ENCODE results near the gene TNS3. TPM values are rescaled to one million over a fixed set of nuclear protein-coding genes. Genes with fewer than 3 reads are reported as not detected.

The TNS3 gene
- total RNA-seq, 1 experiment from 2014 or later, result 533 TPM

DNA sequence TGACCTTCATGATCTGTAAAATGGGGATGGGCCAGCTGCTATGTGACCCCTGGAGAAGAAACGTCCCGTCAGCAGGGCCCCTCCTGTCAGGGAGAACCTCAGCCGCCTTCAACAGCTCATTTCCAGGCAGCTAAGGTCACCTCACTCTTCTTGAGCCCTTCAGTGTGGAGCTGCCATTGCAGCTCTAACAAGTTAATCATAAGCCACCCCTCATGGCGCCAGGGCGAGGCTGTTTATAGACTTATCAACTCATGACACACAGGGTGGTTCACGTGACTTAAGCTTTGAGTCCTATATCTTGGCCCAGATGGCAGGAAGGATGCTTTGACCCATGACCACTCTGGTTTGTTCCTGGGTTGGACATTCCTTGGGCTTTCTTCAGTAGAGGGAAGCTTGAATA is 315.1 kb downstream of the TNS3 start:
- H3K36me3 ChIP-seq (ENCODE audit: control insufficient read depth, insufficient read depth, low read length), result no peaks in the 10 kb centered on the region
- H3K27ac ChIP-seq (ENCODE audit: low read length), result peak overlapping the region; percentile 39; the same call in 1 of the 2 replicates
- DNase-seq (ENCODE audit: low read depth, low spot score) (no peak), ATAC-seq (peak; percentile 4; the same call in 1 of the 2 replicates)
- ChIA-PET CTCF (interaction anchor here (0.6 to 1.3 kb wide), 5 partner anchors 13 to 725 kb away, joined by 3 to 6 read pairs (median 3); no protein-coding TSS in a partner anchor), POLR2A (interaction anchor here (0.5 kb wide), 1 partner anchor 315 kb away, joined by 7 read pairs; no protein-coding TSS in a partner anchor)
- in situ Hi-C loops (cut with HindIII; ENCODE audit: low pct_unique_long_range_greater_than_20kb, low sequenced_read_pairs), result no loop called here
- H3K4me1 ChIP-seq (ENCODE audit: control insufficient read depth, insufficient read depth, low read length), result peaks cover 5% of the 10 kb centered on the region; the same call in 1 of the 2 replicates
- BruUV-seq (replicated peaks), result no TSS peak
- no peaks in the 10 kb centered on the region; the same call in 1 of the 2 replicates for H3K9me3 ChIP-seq (ENCODE audit: control insufficient read depth, insufficient read depth, low read depth, low read length)
- TF ChIP-seq SIN3A (IDR thresholded peaks at IDR 0.05; ENCODE audit: borderline replicate concordance, insufficient read depth, low read depth, low read length), result no peak
- TF ChIP-seq CTCF (IDR thresholded peaks at IDR 0.05), result no peak
- no peak for TF ChIP-seq POLR2AphosphoS5 (IDR thresholded peaks at IDR 0.05; ENCODE audit: low read depth, low read length)
- TF ChIP-seq REST (IDR thresholded peaks at IDR 0.05; ENCODE audit: insufficient read depth in 1 of 2, low read depth in 2 of 2, low read length in 1 of 2), result no peak
- TF ChIP-seq TCF7L2 (IDR thresholded peaks at IDR 0.05; ENCODE audit: low read depth, low read length), result no peak
- H3K4me3 ChIP-seq (ENCODE audit: low read depth in 2 of 2, low read length in 2 of 2), result no peak overlapping the region
- no peaks in the 10 kb centered on the region for H3K27me3 ChIP-seq (ENCODE audit: control insufficient read depth, insufficient read depth, low read length)
- intact Hi-C loops (cut with micrococcal nuclease; ENCODE audit: unreplicated experiment), result loop anchor here (5.0 kb wide), 1 partner anchor 681 kb away; the partner anchor contains the start of gene PKD1L1

DNA sequence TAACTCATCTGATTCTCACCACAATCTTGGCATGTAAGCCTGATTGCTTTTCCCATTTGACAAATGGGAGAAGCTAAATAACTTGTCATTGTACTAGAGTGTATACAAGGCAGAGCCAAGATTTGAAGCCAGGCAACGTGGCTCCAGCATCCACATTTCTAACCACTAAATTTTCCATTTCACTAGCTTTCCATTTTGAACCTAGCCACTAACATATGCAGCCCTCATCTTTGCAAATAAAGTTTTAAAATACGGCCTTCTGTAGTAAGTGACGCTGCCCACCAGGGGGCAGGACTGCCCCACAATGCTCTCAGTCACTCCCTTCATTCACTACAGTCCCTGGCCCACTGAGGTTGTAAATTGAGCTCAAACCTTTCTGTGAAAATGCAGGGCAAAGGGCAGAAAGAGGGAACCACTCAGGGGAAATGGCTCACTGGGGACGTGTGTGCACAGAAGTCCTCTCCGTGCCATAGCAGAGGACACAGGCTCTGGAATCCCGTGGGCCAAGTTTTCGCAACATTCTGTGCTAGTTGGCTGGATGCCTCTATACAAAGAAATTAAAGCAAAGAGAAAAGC is 315.7 kb downstream of the TNS3 start:
- in situ Hi-C loops (cut with HindIII; ENCODE audit: low pct_unique_long_range_greater_than_20kb, low sequenced_read_pairs) (no loop called here), intact Hi-C loops (cut with micrococcal nuclease; ENCODE audit: unreplicated experiment) (loop anchor here (5.0 kb wide), 1 partner anchor 681 kb away; the partner anchor contains the start of gene PKD1L1)
- H3K9me3 ChIP-seq (ENCODE audit: control insufficient read depth, insufficient read depth, low read depth, low read length), result no peaks in the 10 kb centered on the region; the same call in 1 of the 2 replicates
- ChIA-PET CTCF (interaction anchor here (0.5 to 1.3 kb wide), 6 partner anchors 12 to 725 kb away, joined by 3 to 6 read pairs (median 4); no protein-coding TSS in a partner anchor), POLR2A (interaction anchor here (0.5 to 0.6 kb wide), 2 partner anchors 70 to 315 kb away, joined by 7 to 18 read pairs; no protein-coding TSS in a partner anchor)
- H3K27ac ChIP-seq (ENCODE audit: low read length), result peak overlapping the region; percentile 39; the same call in 1 of the 2 replicates
- peak; percentile 76 for ATAC-seq
- peaks cover 5% of the 10 kb centered on the region; the same call in 1 of the 2 replicates for H3K4me1 ChIP-seq (ENCODE audit: control insufficient read depth, insufficient read depth, low read length)
- BruUV-seq (replicated peaks), result no TSS peak
- H3K36me3 ChIP-seq (ENCODE audit: control insufficient read depth, insufficient read depth, low read length), result no peaks in the 10 kb centered on the region
- peak; percentile 98 for TF ChIP-seq CTCF (IDR thresholded peaks at IDR 0.05)
- no peak for TF ChIP-seq REST (IDR thresholded peaks at IDR 0.05; ENCODE audit: insufficient read depth in 1 of 2, low read depth in 2 of 2, low read length in 1 of 2)
- DNase-seq (ENCODE audit: low read depth, low spot score), result peak; percentile 61
- no peak overlapping the region for H3K4me3 ChIP-seq (ENCODE audit: low read depth in 2 of 2, low read length in 2 of 2)
- H3K27me3 ChIP-seq (ENCODE audit: control insufficient read depth, insufficient read depth, low read length), result no peaks in the 10 kb centered on the region
